HG02852 (cell line): Measurements from ENCODE around the gene SLC11A2.
"Not testable (repeated sequence)": the region's sequence is repeated elsewhere in the genome, so short reads cannot be mapped to it uniquely, and the experiment has no call there.

Experiments used
- ATAC-seq: cut with Tn5 transposase; IDR thresholded peaks from one replicate; pipeline ENCODE4 v1.9.1; 2021; ENCODE audit warnings: mild to moderate bottlenecking, moderate library complexity; ENCODE audit not compliant: unreplicated experiment

Gene SLC11A2

DNA sequence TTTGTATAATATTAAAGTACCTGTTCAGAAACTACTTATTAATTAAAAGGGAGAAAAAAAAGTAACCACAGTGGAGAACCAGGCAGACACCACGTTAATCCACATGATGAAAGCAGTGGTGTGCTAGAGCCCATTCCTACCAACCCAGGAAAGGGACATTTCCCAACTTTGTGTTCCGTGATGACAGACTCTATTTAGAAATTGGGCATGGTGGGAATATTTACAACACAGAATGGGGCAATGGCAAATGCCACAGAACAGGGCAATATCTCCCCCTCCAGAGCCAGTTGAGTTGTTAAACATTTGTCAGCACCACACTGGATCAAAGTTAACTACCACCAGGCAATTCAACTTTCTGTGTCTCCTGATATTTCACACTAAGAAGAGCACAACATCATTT is 75.1 kb downstream of the SLC11A2 start:
- ATAC-seq = no peak

DNA sequence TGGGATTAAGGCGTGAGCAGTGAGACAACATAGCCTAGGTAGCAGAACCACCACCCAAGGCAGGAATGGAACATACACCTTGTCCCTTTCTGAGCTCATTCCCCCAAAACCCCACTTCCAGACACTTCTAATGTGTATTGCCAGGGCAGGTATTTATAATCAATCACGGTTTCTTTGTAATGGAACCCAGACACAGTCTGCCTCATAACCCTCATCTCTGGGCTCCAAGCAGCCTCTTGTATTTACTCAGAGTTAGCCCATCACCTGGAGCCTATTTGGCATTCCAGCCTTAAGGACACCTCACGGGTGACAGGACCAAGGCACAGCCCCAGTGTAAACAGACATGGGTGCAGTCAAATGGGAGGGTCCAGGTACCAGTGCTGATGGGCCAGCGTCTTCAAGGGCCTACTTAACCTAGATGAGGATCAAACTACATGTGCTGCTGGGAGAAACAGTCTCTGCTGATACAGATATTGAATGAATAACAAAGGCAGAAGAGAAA is 76.3 kb downstream of the SLC11A2 start:
- ATAC-seq = no peak

DNA sequence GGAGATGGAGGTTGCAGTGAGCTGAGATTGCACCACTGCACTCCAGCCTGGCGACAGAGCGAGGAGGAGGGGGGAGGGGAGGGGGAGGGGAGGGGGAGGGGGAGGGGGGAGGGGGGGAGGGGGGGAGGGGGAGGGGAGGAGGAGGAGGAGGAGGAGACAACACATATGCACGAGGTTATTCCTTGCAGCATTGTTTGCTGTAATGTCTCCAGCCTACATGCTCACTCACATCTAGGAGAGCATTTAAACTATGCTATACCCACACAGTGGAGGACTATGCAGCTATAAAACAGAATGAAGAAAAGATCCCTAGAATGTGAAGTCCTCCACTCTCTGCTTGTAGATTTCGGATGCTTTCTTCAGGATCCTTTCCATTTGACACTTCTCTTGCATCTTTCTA is 77.4 kb downstream of the SLC11A2 start:
- ATAC-seq = no peak

DNA sequence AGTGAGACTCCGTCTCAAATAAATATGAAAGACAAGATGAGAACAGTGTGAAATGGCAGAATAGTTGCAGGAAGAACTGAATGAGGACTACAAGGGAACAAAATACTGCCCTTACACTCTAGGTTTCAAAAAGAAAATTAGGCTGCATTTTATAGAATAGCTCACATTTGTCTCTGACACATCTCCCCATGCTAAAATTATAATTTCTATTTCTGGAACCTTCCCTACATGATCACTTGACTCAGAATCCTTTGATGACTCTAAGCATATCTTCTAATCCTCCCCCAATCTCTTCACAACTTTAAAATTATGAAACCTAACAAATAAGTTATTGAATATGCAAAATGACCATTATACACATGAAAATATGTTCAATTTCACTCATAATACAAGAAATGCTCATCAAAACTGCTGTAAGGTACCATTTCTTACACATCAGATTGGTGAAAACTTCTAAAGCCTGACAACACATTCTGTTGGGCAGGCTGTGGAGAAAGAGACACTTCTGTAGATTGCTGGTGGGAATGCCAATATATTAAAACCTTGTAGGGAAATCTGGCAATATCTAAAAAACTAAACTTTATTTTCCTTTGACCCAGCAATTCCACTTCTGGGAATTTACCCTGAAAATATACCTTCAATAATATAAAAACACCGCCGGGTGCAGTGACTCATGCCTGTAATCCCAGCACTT is 78.1 kb downstream of the SLC11A2 start:
- no peak for ATAC-seq

DNA sequence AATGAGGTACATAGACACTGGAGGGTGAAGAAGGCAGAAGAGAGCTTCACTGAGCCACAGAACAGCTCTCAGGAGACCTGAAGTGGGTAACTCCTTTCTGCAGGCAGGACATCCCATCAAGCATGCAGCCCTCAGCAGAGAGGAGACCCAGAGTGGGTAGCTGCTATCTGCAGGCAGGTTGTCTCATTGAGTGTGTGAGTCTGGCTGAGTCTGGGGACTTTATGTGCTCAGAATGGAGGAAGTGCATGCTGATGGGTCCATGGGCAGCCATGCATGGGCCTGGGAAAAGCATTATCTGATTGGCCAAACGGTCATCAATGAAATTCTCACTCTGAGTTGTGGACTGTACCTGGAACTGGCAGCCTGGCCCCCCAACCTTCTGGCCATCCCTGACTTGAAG is 88.5 kb downstream of the SLC11A2 start:
- ATAC-seq = no peak

DNA sequence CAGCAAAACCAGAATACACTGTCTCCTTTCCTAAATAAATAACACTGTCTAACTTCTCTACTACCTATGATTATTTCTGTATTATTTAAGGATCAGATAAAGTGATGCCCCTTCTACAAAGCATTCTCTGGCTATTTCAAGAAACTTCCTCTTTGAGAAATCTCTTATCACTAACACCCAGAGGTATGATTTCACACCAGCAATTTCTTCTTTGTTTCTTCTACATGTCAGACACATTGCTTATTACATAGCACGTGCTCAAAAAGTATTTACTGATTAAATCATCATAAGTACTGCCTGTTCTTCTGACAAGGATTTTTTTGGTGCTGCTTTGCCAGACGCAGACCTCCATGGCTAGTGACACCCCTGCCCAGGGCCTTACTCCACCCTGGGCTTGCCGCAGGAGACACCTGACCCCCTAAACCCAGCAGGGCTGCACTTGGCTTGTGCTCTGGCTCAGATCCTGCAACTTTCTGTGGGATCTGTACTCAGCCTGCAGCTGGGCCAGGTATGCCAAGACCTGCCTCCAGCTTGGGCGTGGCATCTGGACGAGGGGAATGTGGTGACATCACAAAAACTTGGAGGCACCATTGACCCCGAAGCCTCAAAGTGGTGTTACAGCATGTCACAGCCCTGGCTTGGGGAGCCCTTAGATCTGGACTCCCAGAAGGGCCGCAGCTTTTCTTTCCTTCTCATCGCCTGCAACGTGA is 89.2 kb downstream of the SLC11A2 start:
- no peak for ATAC-seq

DNA sequence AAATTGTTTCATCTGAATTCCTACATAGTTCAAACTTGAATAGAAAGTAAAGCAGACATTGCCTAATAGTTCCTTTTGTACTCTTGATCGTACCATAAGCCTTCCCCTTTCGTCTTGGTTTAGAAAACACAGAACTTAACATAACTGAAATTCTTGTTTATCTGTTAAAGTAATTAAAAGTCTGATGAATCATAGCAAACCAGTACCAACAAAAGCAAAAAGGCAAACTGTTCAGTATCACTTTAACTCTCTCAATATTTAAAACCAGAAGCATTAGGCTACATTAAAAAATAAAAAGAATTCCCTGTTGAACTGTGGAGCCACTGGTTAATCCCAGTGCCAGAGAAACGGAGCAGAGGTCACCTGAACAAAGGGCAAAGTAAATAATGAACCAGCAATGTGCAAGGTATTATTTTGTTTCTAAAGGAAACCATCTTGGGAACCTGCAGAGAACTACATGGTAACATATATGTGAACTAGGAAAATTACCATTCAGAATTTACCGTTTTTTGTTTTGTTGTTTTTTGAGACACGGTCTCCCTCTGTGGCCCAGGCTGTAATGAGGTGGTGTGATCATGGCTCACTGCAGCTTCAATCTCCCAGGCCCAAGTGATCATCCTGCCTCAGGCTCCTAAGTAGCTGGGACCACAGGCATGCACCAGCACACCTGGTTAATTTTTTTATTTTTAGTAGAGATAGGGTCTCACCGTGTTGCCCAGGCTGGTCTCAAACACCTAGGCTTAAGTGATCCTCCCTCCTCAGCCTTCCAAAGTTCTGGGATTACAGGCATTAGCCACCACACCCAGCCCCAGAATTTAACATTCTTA is 91.0 kb downstream of the SLC11A2 start:
- no peak for ATAC-seq

DNA sequence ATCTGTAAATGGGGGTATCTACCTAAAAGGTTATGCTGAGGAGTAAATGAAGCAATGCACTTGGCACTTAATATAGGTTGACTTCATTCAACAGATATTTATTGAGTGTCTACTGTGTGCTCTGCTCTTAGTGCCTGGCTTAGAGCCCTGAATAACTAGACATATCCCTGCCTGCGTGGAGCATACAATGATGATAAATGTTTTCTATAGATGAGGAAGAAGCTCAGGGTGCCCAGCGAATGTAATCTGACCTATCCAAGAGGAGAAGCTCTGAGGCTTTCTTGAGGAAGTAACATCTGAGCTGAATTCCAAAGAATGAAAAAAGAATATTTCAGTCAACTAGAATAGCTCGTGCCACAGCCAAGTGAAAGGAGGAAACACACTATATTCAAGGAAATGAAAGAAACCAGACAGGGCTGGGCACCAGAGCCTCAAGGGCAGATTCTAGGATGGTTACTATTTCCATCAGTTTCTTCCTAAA is 91.8 kb downstream of the SLC11A2 start:
- ATAC-seq = no peak

DNA sequence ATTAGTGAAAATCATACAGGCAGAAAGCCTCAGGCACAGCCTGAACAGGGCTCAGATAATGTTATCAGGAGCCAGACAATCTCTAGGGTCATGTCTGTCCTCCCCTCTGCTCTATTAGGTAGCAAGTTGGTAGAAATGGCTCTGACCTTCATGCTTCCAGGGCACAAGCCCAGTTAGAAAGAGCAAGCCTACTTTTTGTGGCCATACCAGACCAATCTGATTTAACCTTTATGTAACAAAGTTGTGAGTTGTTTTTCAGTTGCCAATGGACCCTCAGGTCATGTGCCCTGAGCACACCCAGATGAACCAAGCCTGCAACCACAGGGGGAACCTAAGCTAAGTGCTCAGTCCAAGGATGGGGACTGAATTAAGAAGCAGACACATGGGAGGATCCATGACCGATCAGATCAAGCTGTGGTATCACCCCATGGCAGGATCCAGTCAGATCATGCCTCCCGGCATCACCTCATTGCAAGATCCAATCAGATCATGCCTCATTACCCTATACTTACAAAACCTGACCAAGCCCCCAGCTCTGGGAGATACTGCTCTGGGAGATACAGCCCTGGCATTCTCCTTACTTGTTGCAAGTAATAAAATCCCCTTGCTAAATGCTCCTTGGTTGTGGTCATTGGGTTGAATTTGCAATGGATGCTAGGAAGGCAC is 92.6 kb downstream of the SLC11A2 start:
- no peak for ATAC-seq

DNA sequence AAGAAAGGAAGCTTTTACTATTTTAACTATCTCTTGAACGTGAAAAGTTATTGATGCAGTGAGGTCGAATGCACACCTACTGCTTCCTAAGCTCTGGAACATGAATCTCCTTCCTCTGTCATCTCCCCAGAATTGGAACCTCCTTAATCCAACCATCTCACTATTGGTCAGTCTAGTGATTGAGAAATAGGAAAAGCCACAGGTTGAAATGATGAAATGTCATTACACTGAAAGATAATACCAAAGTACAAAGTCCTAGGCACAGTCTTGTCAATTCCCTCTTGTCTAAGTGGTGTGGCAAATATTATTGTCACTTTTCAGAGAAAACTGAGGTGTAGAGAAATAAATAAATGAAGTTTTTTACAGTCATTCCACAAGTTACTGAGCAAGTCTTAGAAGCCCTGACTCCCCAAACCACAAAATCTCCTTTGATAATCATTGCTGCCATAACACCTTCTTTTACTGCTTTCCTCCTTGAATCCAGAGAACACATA is 93.3 kb downstream of the SLC11A2 start:
- ATAC-seq = no peak

DNA sequence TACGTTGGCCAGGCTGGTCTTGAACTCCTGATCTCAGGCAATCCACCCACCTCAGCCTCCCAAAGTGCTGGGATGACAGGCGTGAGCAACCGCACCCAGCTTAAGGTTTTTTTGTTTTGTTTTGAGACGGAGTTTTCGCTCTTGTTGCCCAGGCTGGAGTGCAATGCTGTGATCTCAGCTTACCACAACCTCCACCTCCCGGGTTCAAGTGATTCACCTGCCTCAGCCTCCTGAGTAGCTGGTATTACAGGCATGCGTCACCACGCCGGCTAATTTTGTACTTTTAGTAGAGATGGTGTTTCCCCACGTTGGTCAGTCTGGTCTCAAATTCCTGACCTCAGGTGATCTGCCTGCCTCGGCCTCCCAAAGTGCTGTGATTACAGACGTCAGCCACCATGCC is 95.7 kb downstream of the SLC11A2 start:
- ATAC-seq = not testable (repeated sequence)

DNA sequence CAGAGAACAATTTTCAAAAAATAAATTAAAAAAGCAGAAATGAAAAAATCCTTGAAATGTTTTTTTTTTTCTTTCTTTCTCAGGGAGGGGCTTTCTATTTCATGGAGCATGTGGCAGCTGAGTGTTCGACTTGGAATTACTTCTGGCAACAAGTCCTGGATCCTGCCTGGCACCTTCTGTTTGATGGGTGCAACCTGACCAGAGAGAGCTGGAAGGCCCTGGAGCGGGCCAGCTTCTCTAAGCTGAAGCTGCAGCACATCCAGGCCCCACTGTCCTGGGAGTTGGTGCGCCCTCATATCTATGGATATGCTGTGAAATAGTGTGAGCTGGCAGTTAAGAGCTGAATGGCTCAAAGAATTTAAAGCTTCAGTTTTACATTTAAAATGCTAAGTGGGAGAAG is 96.4 kb downstream of the SLC11A2 start:
- ATAC-seq = no peak
